Glomerular endothelial cell (primary cell): ENCODE results near the gene CDH20. TPM values are rescaled to one million over a fixed set of nuclear protein-coding genes. Genes with fewer than 3 reads are reported as not detected.
"Not testable (repeated sequence)": the region's sequence is repeated elsewhere in the genome, so short reads cannot be mapped to it uniquely, and the experiment has no call there.

Experiments used
- DNase-seq: peaks from one replicate; pipeline ENCODE4 v3.0.0-alpha.2; 2011; ENCODE audit warnings: low read depth, low spot score; ENCODE audit errors: extremely low read depth
- total RNA-seq: library from RNA; depleted of rRNA; stranded (reverse); fragments of >200 nt; gene quantifications from 2 replicates; pipeline ENCODE4 v1.2.3, GENCODE V29; 2015

CDH20 gene
- total RNA-seq, 1 donor from 2014 or later = not detected

GRCh38 chr18:61340148-61340547 lies 6.9 kb downstream of the CDH20 start:
- DNase-seq = no peak

GRCh38 chr18:61348230-61348629 lies 15.0 kb downstream of the CDH20 start:
- DNase-seq = no peak

- DNase-seq = no peak
Measured at GRCh38 chr18:61350578-61350977, 17.3 kb downstream of the CDH20 start.

GRCh38 chr18:61352059-61352458 lies 18.8 kb downstream of the CDH20 start:
- DNase-seq = no peak

- no peak for DNase-seq
Measured at GRCh38 chr18:61352611-61353010, 19.4 kb downstream of the CDH20 start.

GRCh38 chr18:61360404-61361383 lies 27.5 kb downstream of the CDH20 start:
- no peak for DNase-seq

- no peak for DNase-seq
Measured at GRCh38 chr18:61362511-61362910, 29.3 kb downstream of the CDH20 start.

GRCh38 chr18:61364953-61365352 lies 31.7 kb downstream of the CDH20 start:
- no peak for DNase-seq

GRCh38 chr18:61368001-61368400 lies 34.8 kb downstream of the CDH20 start:
- DNase-seq = no peak

- not testable (repeated sequence) for DNase-seq
Measured at GRCh38 chr18:61369671-61370070, 36.4 kb downstream of the CDH20 start.

GRCh38 chr18:61371111-61371510 lies 37.9 kb downstream of the CDH20 start:
- no peak for DNase-seq

GRCh38 chr18:61379827-61380226 lies 46.6 kb downstream of the CDH20 start:
- no peak for DNase-seq

- no peak for DNase-seq
Measured at GRCh38 chr18:61388010-61388409, 54.8 kb downstream of the CDH20 start.

GRCh38 chr18:61394983-61395382 lies 61.8 kb downstream of the CDH20 start:
- no peak for DNase-seq

GRCh38 chr18:61397222-61397621 lies 64.0 kb downstream of the CDH20 start:
- no peak for DNase-seq

- no peak for DNase-seq
Measured at GRCh38 chr18:61398961-61399705, 65.9 kb downstream of the CDH20 start.

- DNase-seq = no peak
Measured at GRCh38 chr18:61400016-61400635, 66.9 kb downstream of the CDH20 start.

- peak; percentile 10 for DNase-seq
Measured at GRCh38 chr18:61400716-61401115, 67.5 kb downstream of the CDH20 start.

GRCh38 chr18:61402726-61403125 lies 69.5 kb downstream of the CDH20 start:
- no peak for DNase-seq

- DNase-seq = no peak
Measured at GRCh38 chr18:61413396-61413795, 80.2 kb downstream of the CDH20 start.

- DNase-seq = no peak
Measured at GRCh38 chr18:61414086-61414485, 80.9 kb downstream of the CDH20 start.
